Activated CD8-positive, alpha-beta T cell treated with anti-CD3 and anti-CD28 coated beads for 36 hours (primary cell): ENCODE data around the gene DDAH2. TPM values are rescaled to one million over a fixed set of nuclear protein-coding genes. Genes with fewer than 3 reads are reported as not detected.

Experiments used
- ATAC-seq: fragments of 200-7000 bp; cut with Tn5 transposase; one replicate; pipeline ENCODE4 v1.10.0; 2021; ENCODE audit warnings: mild to moderate bottlenecking, moderate library complexity
- CTCF ChIA-PET: fragments of 350-600 bp; sonication (Branson Sonifier 250); formaldehyde crosslinking; loops from one replicate; lab custom pipeline; 2021; ENCODE audit warnings: antibody characterized with exemption; lab: Charles Lee
- POLR2A ChIA-PET: fragments of 350-600 bp; sonication (Branson Sonifier 250); formaldehyde crosslinking; loops from one replicate; lab custom pipeline; 2021; ENCODE audit warnings: antibody characterized with exemption; lab: Charles Lee
- DNase-seq: peaks from one replicate; pipeline ENCODE4 v3.0.0-alpha.2; 2020
- H3K27ac Mint-ChIP-seq: one replicate; pipeline ENCODE4 v1.8.0; 2021; ENCODE audit warnings: mild to moderate bottlenecking, mixed read lengths
- H3K27me3 Mint-ChIP-seq: one replicate; pipeline ENCODE4 v1.8.0; 2021; ENCODE audit warnings: mixed read lengths
- H3K36me3 Mint-ChIP-seq: one replicate; pipeline ENCODE4 v1.8.0; 2021; ENCODE audit warnings: low read depth, mixed read lengths
- H3K4me1 Mint-ChIP-seq: one replicate; pipeline ENCODE4 v1.8.0; 2021; ENCODE audit warnings: low read depth, mixed read lengths
- H3K4me3 Mint-ChIP-seq: one replicate; pipeline ENCODE4 v1.8.0; 2021; ENCODE audit warnings: mild to moderate bottlenecking, moderate library complexity, mixed read lengths
- H3K9me3 Mint-ChIP-seq: one replicate; pipeline ENCODE4 v1.8.0; 2021; ENCODE audit warnings: mixed read lengths
- CTCF ChIP-seq: fragments of 200-600 bp; IDR thresholded peaks from one replicate; pipeline ENCODE4 v1.8.0; 2022; ENCODE audit warnings: antibody characterized with exemption, mild to moderate bottlenecking
- intact Hi-C: fragments of 100-400 bp; cut with micrococcal nuclease; formaldehyde crosslinking; loops from one replicate; pipeline ENCODE4 v1.10.0; 2022
- total RNA-seq, 2 experiments: library from RNA; stranded (reverse); gene quantifications; one replicate each; pipeline ENCODE4 v1.2.3, GENCODE V29; 2021

DDAH2 gene
- total RNA-seq, 2 experiments from 2014 or later, result 6.3 to 6.9 TPM

GRCh38 chr6:31765910-31766794 lies 37.1 kb upstream of the DDAH2 start:
- DNase-seq (no peak), ATAC-seq (no peak)
- no peak overlapping the region for H3K4me3 Mint-ChIP-seq
- ChIA-PET CTCF (interaction anchor here (0.6 kb wide), 1 partner anchor 38 kb away, joined by 3 read pairs; no protein-coding TSS in a partner anchor), POLR2A (interaction anchor here (1.1 to 2.0 kb wide), 5 partner anchors 9 to 44 kb away, joined by 4 to 5 read pairs (median 5); partner anchors contain the start of genes LY6G6C, MPIG6B and VWA7)
- peaks cover 9% of the 10 kb centered on the region for H3K4me1 Mint-ChIP-seq
- no peak overlapping the region for H3K27ac Mint-ChIP-seq
- intact Hi-C loops, result no loop called here
- peaks cover 12% of the 10 kb centered on the region for H3K36me3 Mint-ChIP-seq
- H3K9me3 Mint-ChIP-seq, result no peaks in the 10 kb centered on the region
- no peak for TF ChIP-seq CTCF
- no peaks in the 10 kb centered on the region for H3K27me3 Mint-ChIP-seq

- no peak for ATAC-seq
- H3K27ac Mint-ChIP-seq, result no peak overlapping the region
- H3K27me3 Mint-ChIP-seq, result no peaks in the 10 kb centered on the region
- POLR2A ChIA-PET, result interaction anchor here (1.1 to 2.0 kb wide), 5 partner anchors 9 to 43 kb away, joined by 4 to 5 read pairs (median 5); partner anchors contain the start of genes LY6G6C, MPIG6B and VWA7
- no peak for DNase-seq
- H3K4me3 Mint-ChIP-seq, result no peak overlapping the region
- peaks cover 18% of the 10 kb centered on the region for H3K36me3 Mint-ChIP-seq
- intact Hi-C loops, result no loop called here
- CTCF ChIA-PET, result no interaction called here
- H3K9me3 Mint-ChIP-seq, result no peaks in the 10 kb centered on the region
- no peak for TF ChIP-seq CTCF
- peaks cover 7% of the 10 kb centered on the region for H3K4me1 Mint-ChIP-seq
Measured at GRCh38 chr6:31765559-31765909, 36.4 kb upstream of the DDAH2 start.

- H3K4me1 Mint-ChIP-seq, result no peaks in the 10 kb centered on the region
- peaks cover 31% of the 10 kb centered on the region for H3K36me3 Mint-ChIP-seq
- ATAC-seq (peak; percentile 18), DNase-seq (no peak)
- intact Hi-C loops, result no loop called here
- H3K4me3 Mint-ChIP-seq, result no peak overlapping the region
- TF ChIP-seq CTCF, result no peak
- ChIA-PET POLR2A (interaction anchor here (0.7 to 1.5 kb wide), 3 partner anchors 11 to 221 kb away, joined by 3 read pairs; partner anchors contain the start of gene LY6G6F), CTCF (no interaction called here)
- H3K9me3 Mint-ChIP-seq, result no peaks in the 10 kb centered on the region
- no peak overlapping the region for H3K27ac Mint-ChIP-seq
- no peaks in the 10 kb centered on the region for H3K27me3 Mint-ChIP-seq
Measured at GRCh38 chr6:31764198-31764597, 35.1 kb upstream of the DDAH2 start.

GRCh38 chr6:31763619-31763940 lies 34.5 kb upstream of the DDAH2 start:
- no peak for ATAC-seq
- DNase-seq, result no peak
- intact Hi-C loops, result no loop called here
- ChIA-PET CTCF (no interaction called here), POLR2A (interaction anchor here (1.0 to 1.5 kb wide), 3 partner anchors 9 to 221 kb away, joined by 3 read pairs; no protein-coding TSS in a partner anchor)
- Mint-ChIP-seq H3K36me3 (peaks cover 37% of the 10 kb centered on the region), H3K4me1 (no peaks in the 10 kb centered on the region), H3K9me3 (no peaks in the 10 kb centered on the region), H3K4me3 (no peak overlapping the region), H3K27me3 (no peaks in the 10 kb centered on the region), H3K27ac (no peak overlapping the region)
- TF ChIP-seq CTCF, result no peak
